Measurements from ENCODE around the gene KIF26B. TPM values are rescaled to one million over a fixed set of nuclear protein-coding genes. Genes with fewer than 3 reads are reported as not detected.
A peak's percentile ranks its signal among the peaks of the same experiment; 100 is the strongest.

KIF26B gene
- total RNA-seq, 1 donor from 2014 or later, result 3.5 TPM

DNA sequence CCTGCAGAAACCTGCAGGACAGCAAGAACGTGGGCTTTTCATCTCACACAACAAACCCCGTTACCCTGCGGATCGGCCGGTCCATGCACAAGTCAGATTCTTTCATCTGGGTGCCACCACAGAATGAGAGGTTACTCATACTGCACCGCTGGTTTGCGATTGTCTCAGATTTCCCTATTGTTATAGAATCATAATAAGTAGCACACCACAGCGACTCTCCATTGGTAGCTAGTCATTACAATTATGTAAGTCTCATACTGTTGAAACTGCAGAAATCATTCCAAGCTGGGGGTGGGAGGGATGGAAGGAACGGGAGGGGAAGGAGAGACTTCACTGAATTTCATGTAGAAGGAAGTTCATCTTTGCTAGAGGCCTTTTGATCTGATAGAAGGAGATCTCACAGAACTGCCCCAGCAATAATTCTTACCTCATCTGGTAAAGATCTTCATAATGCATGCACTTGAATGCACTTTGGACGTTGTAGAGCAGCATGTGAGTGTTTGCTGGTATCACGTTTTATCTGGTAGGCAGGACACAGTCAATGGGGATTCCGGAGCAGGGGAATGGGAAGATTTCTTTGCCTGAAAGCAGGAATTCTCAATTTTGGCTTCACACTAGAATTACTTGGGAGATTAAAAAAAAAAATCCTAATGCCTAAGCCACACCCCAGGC is 221.1 kb downstream of the KIF26B start:
- Histone ChIP-seq H3K36me3 (no peaks in the 10 kb centered on the region), H3K27me3 (ENCODE audit: low read depth) (peaks cover 5% of the 10 kb centered on the region), H3K4me1 (peaks cover 6% of the 10 kb centered on the region), H3K4me3 (no peak overlapping the region), H3K9me3 (replicated peaks) (no peaks in the 10 kb centered on the region), H3K27ac (replicated peaks) (no peak overlapping the region)
- no peak for DNase-seq
- TF ChIP-seq, protein P1, sequence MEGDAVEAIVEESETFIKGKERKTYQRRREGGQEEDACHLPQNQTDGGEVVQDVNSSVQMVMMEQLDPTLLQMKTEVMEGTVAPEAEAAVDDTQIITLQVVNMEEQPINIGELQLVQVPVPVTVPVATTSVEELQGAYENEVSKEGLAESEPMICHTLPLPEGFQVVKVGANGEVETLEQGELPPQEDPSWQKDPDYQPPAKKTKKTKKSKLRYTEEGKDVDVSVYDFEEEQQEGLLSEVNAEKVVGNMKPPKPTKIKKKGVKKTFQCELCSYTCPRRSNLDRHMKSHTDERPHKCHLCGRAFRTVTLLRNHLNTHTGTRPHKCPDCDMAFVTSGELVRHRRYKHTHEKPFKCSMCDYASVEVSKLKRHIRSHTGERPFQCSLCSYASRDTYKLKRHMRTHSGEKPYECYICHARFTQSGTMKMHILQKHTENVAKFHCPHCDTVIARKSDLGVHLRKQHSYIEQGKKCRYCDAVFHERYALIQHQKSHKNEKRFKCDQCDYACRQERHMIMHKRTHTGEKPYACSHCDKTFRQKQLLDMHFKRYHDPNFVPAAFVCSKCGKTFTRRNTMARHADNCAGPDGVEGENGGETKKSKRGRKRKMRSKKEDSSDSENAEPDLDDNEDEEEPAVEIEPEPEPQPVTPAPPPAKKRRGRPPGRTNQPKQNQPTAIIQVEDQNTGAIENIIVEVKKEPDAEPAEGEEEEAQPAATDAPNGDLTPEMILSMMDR (IDR thresholded peaks at IDR 0.05; ENCODE audit: borderline replicate concordance), result no peak
- intact Hi-C loops (cut with micrococcal nuclease), result no loop called here

DNA sequence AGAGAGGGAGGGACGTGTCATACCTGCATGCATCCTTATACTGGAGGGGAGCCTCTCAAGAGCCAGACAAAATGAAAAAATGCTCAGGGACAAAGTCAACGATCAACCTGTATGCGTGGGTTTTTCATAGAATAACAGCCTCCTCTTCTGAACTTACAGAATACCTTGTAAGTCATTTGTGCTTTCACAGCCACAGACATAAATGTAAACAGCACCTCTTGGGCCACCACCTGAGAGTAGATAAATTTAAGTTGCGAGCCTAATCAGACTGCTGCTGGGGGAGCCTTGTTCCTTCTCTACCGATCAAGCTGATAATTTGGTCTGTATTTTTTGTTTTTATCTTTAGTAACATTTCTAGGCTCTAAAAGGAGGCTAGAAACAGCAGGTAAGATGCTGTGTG is 223.1 kb downstream of the KIF26B start:
- Histone ChIP-seq H3K4me3 (no peak overlapping the region), H3K27me3 (ENCODE audit: low read depth) (no peaks in the 10 kb centered on the region), H3K4me1 (no peaks in the 10 kb centered on the region), H3K27ac (replicated peaks) (no peak overlapping the region), H3K9me3 (replicated peaks) (no peaks in the 10 kb centered on the region), H3K36me3 (no peaks in the 10 kb centered on the region)
- DNase-seq, result no peak
- intact Hi-C loops (cut with micrococcal nuclease), result no loop called here
- TF ChIP-seq, protein P1 (IDR thresholded peaks at IDR 0.05; ENCODE audit: borderline replicate concordance), result no peak

DNA sequence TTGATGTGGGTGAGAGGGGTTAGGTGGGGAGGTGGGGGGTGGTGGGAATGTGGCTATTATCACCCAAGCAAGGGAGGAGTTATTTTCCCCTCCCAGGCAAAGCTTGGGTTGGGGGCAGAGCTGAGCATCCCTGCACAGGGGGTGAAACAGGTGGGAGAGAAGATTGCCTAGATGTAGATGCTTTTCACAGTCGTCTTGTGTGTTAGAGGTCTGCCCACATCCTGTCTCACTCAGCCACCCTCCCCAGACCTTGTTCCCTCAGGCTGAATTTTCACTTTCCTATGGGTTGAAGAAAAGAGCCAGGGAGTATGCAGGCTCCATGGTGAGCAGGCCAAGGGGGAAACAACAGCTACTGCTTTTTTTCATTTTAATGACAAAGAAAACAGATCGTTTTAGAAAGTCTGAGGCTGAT is 223.5 kb downstream of the KIF26B start:
- DNase-seq, result no peak
- H3K27ac ChIP-seq (replicated peaks), result no peak overlapping the region
- TF ChIP-seq, protein P1 (IDR thresholded peaks at IDR 0.05; ENCODE audit: borderline replicate concordance), result no peak
- intact Hi-C loops (cut with micrococcal nuclease), result no loop called here
- H3K4me1 ChIP-seq, result no peaks in the 10 kb centered on the region
- no peak overlapping the region for H3K4me3 ChIP-seq
- H3K36me3 ChIP-seq, result no peaks in the 10 kb centered on the region
- peaks cover 4% of the 10 kb centered on the region for H3K27me3 ChIP-seq (ENCODE audit: low read depth)
- H3K9me3 ChIP-seq (replicated peaks), result no peaks in the 10 kb centered on the region

DNA sequence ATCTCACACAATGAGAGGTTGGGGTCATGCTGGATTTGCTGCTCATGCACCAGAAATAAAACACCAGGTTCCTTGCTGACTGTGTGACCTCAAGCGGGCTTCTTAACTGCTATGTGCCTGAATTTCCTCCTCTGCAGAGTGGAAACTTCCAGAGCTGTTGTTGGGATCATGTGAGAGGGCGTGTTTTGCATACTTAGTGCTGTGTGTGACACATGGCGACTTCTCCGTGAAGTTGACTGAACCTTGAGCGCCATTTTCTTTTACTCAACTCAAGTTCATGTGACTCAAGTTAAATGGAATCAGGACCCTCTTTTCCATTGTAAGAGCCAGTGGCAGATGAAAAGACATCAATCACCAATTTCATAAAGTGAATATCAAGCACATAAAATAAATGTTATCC is 224.0 kb downstream of the KIF26B start:
- intact Hi-C loops (cut with micrococcal nuclease), result no loop called here
- Histone ChIP-seq H3K4me1 (no peaks in the 10 kb centered on the region), H3K36me3 (no peaks in the 10 kb centered on the region), H3K27ac (replicated peaks) (no peak overlapping the region), H3K9me3 (replicated peaks) (no peaks in the 10 kb centered on the region), H3K4me3 (no peak overlapping the region), H3K27me3 (ENCODE audit: low read depth) (peaks cover 6% of the 10 kb centered on the region)
- DNase-seq, result no peak
- TF ChIP-seq, protein P1 (IDR thresholded peaks at IDR 0.05; ENCODE audit: borderline replicate concordance), result no peak

DNA sequence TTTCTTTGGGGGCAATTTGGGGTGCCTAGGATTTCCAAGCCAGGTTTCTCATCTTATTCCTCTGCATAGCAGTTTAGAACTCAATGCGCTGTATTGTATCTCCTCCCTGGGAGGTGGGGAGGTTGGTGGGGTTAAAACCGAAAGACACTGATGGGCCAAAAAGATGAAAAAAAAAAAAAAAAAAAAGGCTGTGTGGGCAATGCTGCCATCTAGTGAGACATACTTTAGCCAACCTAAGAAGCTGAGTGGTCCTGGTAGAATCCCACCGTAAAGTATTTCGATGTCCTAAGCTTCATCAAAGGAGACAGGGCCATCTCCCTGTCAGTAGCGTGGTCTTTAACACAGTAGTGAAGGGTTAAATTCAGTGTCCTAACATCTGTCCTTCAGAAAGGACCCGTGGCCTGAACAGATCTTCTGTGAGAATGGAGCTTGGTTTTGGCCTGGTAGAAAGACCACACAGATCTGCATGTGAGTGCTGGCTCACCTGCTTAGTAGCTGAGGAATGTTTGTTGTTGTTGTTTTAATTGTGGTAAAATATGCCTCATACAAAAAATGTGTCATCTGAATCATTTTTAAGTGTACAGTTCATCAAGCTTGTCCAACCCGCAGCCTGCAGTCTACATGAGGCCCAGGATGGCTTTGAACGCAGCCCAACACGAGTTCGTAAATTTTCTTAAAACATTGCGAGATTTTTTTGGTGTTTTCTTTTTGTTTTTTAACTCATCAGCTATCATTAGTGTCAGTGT is 226.2 kb downstream of the KIF26B start:
- intact Hi-C loops (cut with micrococcal nuclease), result loop anchor here (10.0 kb wide), 1 partner anchor 226 kb away; the partner anchor contains the start of gene KIF26B
- TF ChIP-seq, protein P1 (IDR thresholded peaks at IDR 0.05; ENCODE audit: borderline replicate concordance), result peak; percentile 58
- DNase-seq, result no peak

More for the DNA sequence above, 226.2 kb downstream of the KIF26B start:
- Histone ChIP-seq H3K9me3 (replicated peaks) (no peaks in the 10 kb centered on the region), H3K36me3 (no peaks in the 10 kb centered on the region), H3K27me3 (ENCODE audit: low read depth) (peaks cover 26% of the 10 kb centered on the region), H3K27ac (replicated peaks) (no peak overlapping the region), H3K4me3 (no peak overlapping the region), H3K4me1 (no peaks in the 10 kb centered on the region)
